ENCODE measurements around the gene ZFP90. TPM values are rescaled to one million over a fixed set of nuclear protein-coding genes. Genes with fewer than 3 reads are reported as not detected.
"Not testable (repeated sequence)": the region's sequence is repeated elsewhere in the genome, so short reads cannot be mapped to it uniquely, and the experiment has no call there.

Gene ZFP90
- total RNA-seq, 1 donor from 2014 or later = 11.8 TPM

DNA sequence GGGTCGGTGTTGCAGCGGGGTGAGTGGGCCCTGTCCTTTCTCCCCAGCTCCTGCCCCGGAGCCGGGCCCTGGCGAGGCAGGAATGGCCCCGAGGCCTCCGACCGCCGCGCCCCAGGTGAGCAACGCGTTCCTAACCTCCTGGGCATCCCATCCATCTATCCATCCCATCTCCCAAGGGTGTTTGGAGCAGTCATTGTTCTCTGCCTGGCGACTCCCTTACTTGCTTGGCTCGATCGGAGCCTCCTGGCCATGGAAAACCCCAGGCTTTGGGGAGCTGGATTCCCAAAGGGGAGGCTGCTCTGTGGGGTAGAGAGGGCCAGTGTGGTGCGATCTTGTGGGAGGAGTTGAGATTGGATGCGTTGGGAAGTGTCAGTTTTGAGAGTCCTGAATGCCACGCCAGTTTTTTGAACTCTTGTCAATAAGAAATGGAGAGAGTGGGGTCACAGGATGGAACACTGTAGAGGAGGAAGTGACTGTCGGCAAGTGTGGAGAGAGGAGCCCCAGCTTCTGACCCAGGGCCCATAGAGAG is 684 bp downstream of the ZFP90 start:
- H3K9me3 ChIP-seq = no peaks in the 10 kb centered on the region
- H3K4me3 ChIP-seq = peak overlapping the region; percentile 85 to 97
- H3K27me3 ChIP-seq = no peaks in the 10 kb centered on the region
- TF ChIP-seq, protein P1, sequence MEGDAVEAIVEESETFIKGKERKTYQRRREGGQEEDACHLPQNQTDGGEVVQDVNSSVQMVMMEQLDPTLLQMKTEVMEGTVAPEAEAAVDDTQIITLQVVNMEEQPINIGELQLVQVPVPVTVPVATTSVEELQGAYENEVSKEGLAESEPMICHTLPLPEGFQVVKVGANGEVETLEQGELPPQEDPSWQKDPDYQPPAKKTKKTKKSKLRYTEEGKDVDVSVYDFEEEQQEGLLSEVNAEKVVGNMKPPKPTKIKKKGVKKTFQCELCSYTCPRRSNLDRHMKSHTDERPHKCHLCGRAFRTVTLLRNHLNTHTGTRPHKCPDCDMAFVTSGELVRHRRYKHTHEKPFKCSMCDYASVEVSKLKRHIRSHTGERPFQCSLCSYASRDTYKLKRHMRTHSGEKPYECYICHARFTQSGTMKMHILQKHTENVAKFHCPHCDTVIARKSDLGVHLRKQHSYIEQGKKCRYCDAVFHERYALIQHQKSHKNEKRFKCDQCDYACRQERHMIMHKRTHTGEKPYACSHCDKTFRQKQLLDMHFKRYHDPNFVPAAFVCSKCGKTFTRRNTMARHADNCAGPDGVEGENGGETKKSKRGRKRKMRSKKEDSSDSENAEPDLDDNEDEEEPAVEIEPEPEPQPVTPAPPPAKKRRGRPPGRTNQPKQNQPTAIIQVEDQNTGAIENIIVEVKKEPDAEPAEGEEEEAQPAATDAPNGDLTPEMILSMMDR (IDR thresholded peaks at IDR 0.05) = no peak
- no peak for DNase-seq (ENCODE audit: low spot score in 2 of 2)
- intact Hi-C loops (cut with DNase I) = loop anchor here (10.0 kb wide), 1 partner anchor 775 kb away; the partner anchor contains the start of gene VPS4A
- peaks cover 0 to 7% of the 10 kb centered on the region in 2 donors for H3K4me1 ChIP-seq
- peak overlapping the region; percentile 70 to 80 for H3K27ac ChIP-seq
- peaks cover 0 to 28% of the 10 kb centered on the region in 2 donors for H3K36me3 ChIP-seq

DNA sequence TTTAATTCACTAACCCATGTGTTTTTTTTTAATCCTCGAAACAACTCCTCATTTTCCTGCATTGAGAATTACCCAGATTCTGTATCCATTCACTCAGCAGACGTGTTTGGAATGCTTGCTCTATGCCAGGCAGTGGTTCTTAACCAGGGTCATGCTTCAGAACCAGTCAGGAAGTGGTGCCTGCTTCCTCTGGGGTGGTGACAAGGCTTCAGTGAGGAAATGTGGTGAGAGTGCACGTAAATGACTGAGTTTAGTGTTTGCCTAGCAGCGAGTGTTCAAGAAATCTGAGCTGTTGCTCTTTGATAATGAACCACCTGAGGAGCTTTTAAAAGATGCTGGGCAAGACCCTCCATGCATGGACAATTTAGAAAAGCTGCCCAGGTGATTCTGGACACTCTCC is 9.9 kb downstream of the ZFP90 start:
- TF ChIP-seq, protein P1 (IDR thresholded peaks at IDR 0.05) = no peak
- Histone ChIP-seq H3K9me3 (peaks cover 34 to 76% of the 10 kb centered on the region in 2 donors), H3K27ac (no peak overlapping the region), H3K36me3 (peaks cover 72 to 92% of the 10 kb centered on the region in 2 donors), H3K4me1 (no peaks in the 10 kb centered on the region), H3K27me3 (no peaks in the 10 kb centered on the region), H3K4me3 (no peak overlapping the region)
- intact Hi-C loops (cut with DNase I) = no loop called here
- DNase-seq (ENCODE audit: low spot score in 2 of 2) = no peak

DNA sequence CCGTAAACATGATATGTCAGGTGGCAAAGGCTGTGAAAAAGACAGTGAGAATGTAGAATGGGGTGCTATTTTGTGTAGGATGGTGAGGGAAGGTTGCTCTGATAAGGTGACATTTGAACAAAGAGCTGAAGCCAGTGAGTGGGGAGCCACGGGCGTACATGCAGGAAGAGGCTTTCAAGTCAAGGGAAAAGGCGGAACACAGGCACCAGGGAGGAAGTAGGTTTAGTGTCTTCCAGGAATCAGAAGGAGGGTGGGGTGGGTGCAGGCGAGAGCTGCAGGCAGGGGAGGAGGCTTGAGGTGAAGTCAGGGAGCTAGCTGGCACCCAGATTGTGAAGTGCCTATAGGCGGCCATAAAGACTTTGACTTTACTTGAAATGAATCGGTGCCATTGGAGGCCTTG is 14.1 kb downstream of the ZFP90 start:
- H3K36me3 ChIP-seq = peaks cover 80 to 94% of the 10 kb centered on the region in 2 donors
- intact Hi-C loops (cut with DNase I) = no loop called here
- peaks cover 71 to 91% of the 10 kb centered on the region in 2 donors for H3K9me3 ChIP-seq
- no peaks in the 10 kb centered on the region for H3K4me1 ChIP-seq
- H3K27ac ChIP-seq = no peak overlapping the region
- no peaks in the 10 kb centered on the region for H3K27me3 ChIP-seq
- TF ChIP-seq, protein P1 (IDR thresholded peaks at IDR 0.05) = no peak
- DNase-seq (ENCODE audit: low spot score in 2 of 2) = no peak
- no peak overlapping the region for H3K4me3 ChIP-seq

DNA sequence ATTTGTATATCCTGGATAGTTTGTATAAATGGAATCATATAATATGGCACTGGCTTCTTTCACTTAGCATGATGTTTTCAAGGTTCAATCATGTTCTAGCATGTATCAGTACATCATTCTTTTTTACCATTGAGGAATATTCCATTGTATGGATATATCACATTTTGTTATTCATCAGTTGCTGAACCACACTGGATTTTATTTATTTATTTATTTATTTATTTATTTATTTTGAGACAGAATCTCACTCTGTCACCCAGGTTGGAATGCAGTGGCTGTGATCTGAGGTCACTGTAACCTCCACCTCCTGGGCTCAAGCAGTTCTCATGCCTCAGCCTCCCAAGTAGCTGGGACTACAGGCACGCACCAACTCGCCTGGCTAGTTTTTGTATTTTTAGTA is 21.2 kb downstream of the ZFP90 start:
- peaks cover 77 to 89% of the 10 kb centered on the region in 2 donors for H3K36me3 ChIP-seq

DNA sequence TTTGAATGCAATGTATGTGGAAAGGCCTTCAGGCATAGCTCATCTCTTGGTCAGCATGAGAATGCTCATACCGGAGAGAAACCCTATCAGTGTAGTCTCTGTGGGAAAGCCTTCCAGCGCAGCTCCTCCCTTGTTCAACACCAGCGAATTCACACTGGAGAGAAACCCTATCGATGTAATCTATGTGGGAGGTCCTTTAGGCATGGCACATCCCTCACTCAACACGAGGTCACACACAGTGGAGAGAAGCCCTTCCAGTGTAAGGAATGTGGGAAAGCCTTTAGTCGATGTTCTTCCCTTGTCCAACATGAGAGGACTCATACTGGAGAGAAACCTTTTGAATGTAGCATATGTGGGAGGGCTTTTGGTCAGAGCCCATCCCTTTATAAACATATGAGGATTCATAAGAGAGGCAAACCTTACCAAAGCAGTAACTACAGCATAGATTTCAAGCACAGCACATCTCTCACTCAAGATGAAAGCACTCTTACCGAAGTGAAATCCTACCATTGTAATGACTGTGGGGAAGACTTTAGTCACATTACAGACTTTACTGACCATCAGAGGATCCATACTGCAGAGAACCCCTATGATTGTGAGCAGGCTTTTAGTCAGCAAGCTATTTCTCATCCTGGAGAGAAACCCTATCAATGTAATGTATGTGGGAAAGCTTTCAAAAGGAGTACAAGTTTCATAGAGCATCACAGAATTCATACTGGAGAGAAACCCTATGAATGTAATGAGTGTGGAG is 24.7 kb downstream of the ZFP90 start:
- Histone ChIP-seq H3K4me3 (peak overlapping the region in 1 of 2 donors; percentile 29), H3K27me3 (no peaks in the 10 kb centered on the region), H3K4me1 (no peaks in the 10 kb centered on the region), H3K36me3 (peaks cover 54% of the 10 kb centered on the region in 2 donors), H3K27ac (no peak overlapping the region), H3K9me3 (peaks cover 91 to 100% of the 10 kb centered on the region in 2 donors)
- no peak for DNase-seq (ENCODE audit: low spot score in 2 of 2)
- TF ChIP-seq, protein P1 (IDR thresholded peaks at IDR 0.05) = no peak
- intact Hi-C loops (cut with DNase I) = no loop called here

More for the DNA sequence above, 21.2 kb downstream of the ZFP90 start:
- H3K4me1 ChIP-seq; DNase-seq (ENCODE audit: low spot score in 2 of 2); intact Hi-C loops (cut with DNase I); H3K27me3 ChIP-seq; H3K27ac ChIP-seq: not testable (repeated sequence)
- H3K9me3 ChIP-seq = peaks cover 95 to 100% of the 10 kb centered on the region in 2 donors
- peak overlapping the region in 1 of 2 donors; percentile 23 for H3K4me3 ChIP-seq

DNA sequence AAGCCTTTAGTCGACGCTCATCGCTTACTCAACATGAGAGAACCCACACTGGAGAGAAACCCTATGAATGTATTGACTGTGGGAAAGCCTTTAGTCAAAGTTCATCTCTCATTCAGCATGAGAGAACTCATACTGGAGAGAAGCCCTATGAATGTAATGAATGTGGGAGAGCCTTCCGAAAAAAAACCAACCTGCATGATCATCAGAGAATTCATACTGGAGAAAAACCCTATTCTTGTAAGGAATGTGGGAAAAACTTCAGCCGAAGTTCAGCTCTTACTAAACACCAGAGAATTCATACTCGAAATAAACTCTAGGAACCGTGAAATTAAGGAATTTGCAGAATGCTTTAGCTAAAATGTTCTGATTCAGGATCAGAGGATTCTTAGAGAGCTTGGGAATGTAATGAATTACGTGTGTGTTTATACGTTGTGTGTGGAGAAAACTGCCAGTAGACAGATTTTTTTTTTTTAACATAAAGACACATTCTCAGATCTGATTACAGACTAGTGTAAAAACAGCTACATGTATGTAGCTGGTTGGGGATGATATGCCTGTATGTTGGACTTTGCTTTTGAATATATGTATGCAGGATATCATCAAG is 25.4 kb downstream of the ZFP90 start:
- peak overlapping the region in 1 of 2 donors; percentile 29 for H3K4me3 ChIP-seq
- H3K36me3 ChIP-seq = peaks cover 47% of the 10 kb centered on the region in 2 donors
- H3K9me3 ChIP-seq = peaks cover 91 to 100% of the 10 kb centered on the region in 2 donors
- DNase-seq (ENCODE audit: low spot score in 2 of 2) = no peak
- H3K4me1 ChIP-seq = no peaks in the 10 kb centered on the region
- no peaks in the 10 kb centered on the region for H3K27me3 ChIP-seq
- H3K27ac ChIP-seq = no peak overlapping the region
- TF ChIP-seq, protein P1 (IDR thresholded peaks at IDR 0.05) = no peak
- intact Hi-C loops (cut with DNase I) = no loop called here
